ENCODE measurements around the gene SNTG2.

GRCh38 chr2:963876-964275 lies 13.2 kb downstream of the SNTG2 start:
- TF ChIP-seq, protein P1, sequence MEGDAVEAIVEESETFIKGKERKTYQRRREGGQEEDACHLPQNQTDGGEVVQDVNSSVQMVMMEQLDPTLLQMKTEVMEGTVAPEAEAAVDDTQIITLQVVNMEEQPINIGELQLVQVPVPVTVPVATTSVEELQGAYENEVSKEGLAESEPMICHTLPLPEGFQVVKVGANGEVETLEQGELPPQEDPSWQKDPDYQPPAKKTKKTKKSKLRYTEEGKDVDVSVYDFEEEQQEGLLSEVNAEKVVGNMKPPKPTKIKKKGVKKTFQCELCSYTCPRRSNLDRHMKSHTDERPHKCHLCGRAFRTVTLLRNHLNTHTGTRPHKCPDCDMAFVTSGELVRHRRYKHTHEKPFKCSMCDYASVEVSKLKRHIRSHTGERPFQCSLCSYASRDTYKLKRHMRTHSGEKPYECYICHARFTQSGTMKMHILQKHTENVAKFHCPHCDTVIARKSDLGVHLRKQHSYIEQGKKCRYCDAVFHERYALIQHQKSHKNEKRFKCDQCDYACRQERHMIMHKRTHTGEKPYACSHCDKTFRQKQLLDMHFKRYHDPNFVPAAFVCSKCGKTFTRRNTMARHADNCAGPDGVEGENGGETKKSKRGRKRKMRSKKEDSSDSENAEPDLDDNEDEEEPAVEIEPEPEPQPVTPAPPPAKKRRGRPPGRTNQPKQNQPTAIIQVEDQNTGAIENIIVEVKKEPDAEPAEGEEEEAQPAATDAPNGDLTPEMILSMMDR (IDR thresholded peaks at IDR 0.05; ENCODE audit: insufficient read depth, low read depth, low read length) = no peak
- TF ChIP-seq EZH2 (IDR thresholded peaks at IDR 0.05; ENCODE audit: insufficient read depth, low read length) = no peak
